Erythroblast (primary cell): ENCODE data around the gene GPX4.

Source experiments
- GATA1 ChIP-seq: IDR thresholded peaks from 2 replicates; pipeline ENCODE4 v1.6.1; 2011; ENCODE audit warnings: low read depth, mild to moderate bottlenecking, control low read depth, low read length, moderate library complexity
- POLR2A ChIP-seq: IDR thresholded peaks from 2 replicates; pipeline ENCODE4 v1.6.1; 2011; ENCODE audit warnings: mild to moderate bottlenecking, low read length

GRCh38 chr19:1129535-1129934, 25.7 kb downstream of the GPX4 start:
- no peak for TF ChIP-seq POLR2A
- TF ChIP-seq GATA1: no peak
